ENCODE results near the gene RNU6-9.

GRCh38 chr19:879711-880438 lies 13.4 kb upstream of the RNU6-9 start:
- TF ChIP-seq CTCF (IDR thresholded peaks at IDR 0.05), result no peak
- TF ChIP-seq POLR2A (IDR thresholded peaks at IDR 0.05), result no peak

Measured in heart left ventricle (tissue), 13 donors.